ENCODE data around the gene DOCK10. TPM values are rescaled to one million over a fixed set of nuclear protein-coding genes. Genes with fewer than 3 reads are reported as not detected.

Gene DOCK10
- total RNA-seq, 1 experiment from 2014 or later: 65.3 TPM

DNA sequence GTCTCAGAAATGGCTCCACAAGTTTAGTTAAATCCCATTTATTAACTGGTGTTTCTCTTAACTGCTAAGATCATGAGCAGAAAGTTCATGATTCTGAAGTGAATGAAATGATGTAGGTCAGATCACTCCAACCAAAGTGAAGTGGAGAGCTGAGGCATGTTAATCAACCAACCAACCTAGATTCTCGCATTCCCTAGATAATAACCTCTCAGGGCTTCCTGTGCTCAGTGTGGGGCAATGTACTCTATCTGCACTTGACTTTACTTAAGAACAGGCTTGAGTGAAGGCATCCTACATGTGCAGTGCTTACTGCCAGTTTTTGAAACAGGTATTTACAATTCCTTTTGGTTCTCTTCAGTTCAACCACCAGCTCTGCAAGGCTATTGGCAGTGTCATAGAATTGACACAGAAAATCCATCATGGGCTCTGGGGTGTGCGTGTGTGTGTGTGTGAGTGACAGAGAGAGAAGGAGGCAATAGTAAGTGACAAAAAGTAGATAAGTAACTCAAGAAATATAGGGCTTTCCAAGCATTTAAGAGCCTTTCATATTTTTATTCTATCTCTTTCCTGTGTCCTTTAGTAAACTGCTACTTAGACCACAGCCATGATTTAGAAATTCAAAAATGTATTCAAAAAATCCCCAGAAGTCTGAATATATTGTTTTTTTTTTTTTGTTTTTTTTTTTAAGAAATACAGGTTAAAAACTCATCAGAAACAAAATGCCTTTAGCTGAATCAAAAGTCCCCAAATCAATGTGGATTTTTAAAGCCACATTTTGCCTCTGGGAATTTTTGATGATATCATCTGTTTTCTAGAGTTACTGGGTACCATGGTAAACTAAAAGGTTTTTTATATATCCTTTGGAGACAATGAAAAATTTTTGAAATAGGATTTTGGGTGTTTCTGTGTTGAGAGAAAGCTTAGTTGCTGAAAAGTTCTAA is 28.6 kb downstream of the DOCK10 start:
- no peak for DNase-seq (ENCODE audit: low read depth)

DNA sequence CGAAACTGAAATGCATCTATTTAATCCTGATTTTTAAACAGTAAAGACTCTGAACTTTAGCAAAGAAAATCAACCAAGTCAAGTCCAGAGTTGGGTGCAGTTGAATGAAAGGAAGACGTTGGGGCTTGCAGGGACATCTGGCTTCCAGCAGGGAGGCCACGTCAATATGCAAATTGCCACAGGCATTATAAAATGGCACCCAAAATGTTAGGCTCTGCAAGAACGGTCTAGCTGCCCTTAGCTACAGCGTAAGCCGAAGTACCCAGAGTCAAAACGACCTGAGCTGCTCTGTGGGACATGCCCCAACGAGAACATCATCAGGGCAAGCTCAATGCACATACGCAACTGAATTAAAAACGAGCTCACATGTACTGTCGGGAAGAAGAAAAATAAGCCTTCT is 30.7 kb downstream of the DOCK10 start:
- no peak for DNase-seq (ENCODE audit: low read depth)

DNA sequence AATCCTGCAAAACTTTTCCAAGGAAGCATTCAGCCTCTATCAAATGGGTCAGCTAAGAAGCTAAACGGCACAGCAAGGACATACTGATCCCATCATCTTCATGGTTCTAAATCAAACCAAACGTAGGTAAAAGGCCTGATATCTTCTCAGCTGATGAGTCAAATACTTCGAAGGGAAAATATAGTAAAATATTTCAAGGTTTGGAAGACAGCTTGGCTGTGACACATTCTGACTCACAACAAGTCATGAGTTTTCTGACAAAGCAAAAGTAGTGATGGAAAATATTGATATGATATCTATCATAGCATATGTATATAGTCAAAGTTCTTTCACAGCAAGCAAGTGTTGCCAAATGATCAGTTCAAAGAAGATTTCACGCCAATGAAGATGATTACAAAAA is 31.5 kb downstream of the DOCK10 start:
- DNase-seq (ENCODE audit: low read depth): peak; percentile 86

DNA sequence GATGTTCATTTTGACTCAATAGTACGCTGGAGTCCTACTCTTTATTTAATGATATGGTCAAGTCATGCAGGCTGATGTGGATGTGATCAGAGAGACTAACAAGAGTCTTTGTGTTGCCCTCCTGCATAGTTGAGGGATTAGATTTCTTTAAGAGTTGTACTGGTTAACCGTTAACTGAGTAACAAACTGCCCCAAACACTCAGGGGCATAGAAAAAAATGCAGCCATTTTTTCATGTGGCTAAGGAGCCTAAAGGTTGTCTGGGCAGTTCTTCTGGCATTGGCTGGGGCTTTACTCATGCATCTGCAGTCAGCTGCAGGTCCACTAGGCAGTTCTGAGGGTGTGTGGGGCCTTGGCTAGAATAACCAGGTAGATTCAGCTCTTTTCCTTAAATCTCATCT is 32.5 kb downstream of the DOCK10 start:
- no peak for DNase-seq (ENCODE audit: low read depth)

DNA sequence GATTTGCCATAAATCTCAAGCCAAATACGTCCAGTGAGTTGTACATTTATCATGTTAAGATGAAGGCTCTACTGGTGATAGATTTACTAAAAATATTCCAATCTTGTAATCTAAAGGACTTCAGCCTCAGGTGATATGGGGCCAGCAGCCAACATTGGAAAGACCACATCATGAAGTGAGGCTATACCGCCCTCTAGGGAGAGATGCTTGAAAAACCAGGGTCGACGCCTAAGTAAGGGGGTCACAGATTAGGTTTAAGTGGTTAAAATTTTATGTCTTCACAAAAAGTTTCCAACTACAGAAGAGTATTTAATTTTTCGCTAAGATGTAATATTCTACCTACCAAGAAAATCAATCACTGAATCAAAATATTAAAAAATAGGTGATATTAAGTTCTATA is 33.3 kb downstream of the DOCK10 start:
- peak; percentile 32 for DNase-seq (ENCODE audit: low read depth)

DNA sequence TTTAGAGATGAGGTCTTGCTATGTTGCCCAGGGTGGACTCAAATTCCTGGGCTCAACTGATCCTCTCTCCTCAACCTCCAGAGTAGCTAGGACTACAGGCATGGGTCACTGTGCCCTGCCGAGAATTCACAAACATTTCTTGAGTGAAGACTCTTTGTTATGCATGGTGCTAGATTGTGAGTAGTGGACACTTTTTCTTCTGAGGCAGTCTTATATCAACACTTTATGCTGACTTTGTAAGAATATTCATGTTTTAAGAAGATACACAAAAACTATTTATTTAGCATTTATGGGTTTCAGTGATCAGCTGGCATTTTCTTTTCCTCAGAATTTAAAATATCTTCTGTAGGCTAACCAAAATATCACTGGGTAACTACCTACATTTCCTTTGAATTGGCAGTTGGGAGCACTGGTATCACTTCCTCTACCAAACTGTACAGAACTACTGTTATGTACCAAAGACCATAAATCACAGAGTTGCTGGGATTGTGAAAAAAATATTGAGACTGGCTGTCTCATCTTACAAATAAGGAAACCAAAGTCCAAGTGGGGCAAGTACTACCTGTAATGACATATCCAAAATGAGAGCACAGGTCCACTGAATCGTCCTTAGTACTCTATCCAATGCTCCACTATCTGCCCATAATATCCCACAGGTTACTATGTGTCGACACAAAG is 34.0 kb downstream of the DOCK10 start:
- DNase-seq (ENCODE audit: low read depth): no peak

DNA sequence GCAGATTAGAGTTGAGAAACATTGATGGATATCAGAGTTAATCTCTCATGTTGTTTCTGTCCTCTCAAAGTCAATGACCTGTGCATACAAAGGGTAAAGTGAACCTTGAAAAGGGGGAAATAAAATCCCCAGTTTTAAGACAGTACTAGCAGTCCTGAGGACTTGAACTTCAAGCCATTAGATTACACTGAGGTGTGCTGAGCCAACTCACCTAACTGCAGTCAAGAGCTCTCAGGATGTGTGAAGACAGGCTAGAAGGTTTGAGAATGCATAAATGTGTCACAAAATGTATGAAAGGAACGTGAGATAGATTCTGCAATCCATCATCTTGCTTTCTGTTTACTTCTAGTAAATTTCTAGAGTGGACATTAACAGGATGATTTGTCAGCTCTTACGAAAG is 35.5 kb downstream of the DOCK10 start:
- no peak for DNase-seq (ENCODE audit: low read depth)

DNA sequence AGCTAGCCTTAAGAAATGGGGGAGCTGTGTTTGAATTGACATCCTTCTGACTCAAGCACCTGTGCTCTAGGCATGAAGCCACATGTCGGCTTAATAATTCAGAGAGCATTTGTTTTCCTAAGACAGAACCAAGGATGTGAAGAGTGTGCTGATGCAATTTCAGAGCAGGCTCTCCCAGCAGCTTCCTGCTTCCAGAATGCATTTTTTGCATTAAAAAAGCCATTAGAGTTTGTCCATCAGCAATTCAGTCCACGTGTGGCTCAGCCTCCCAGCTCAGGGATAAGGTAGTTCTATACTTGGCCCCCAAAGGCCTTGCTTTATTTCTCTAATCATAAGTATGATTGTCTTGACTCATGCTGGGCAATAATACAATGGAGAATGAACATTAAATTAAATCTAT is 37.7 kb downstream of the DOCK10 start:
- peak; percentile 77 for DNase-seq (ENCODE audit: low read depth)

DNA sequence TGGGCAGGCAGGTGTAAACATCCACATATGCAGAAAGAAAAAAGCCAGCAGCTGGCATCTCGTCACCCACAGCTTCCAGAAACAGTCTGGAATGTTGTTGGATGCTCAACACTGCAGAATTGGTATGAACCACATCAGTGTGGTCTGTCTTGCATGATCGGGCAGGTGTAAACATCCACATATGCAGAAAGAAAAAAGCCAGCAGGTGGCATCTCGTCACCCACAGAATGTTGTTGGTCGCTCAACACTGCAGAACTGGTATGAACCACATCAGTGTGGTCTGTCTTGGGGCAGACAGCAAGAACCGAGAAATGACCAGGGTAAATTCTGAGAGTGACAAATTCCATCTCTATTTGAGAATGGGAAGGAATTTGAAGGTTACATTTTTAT is 39.6 kb downstream of the DOCK10 start:
- peak; percentile 29 for DNase-seq (ENCODE audit: low read depth)

DNA sequence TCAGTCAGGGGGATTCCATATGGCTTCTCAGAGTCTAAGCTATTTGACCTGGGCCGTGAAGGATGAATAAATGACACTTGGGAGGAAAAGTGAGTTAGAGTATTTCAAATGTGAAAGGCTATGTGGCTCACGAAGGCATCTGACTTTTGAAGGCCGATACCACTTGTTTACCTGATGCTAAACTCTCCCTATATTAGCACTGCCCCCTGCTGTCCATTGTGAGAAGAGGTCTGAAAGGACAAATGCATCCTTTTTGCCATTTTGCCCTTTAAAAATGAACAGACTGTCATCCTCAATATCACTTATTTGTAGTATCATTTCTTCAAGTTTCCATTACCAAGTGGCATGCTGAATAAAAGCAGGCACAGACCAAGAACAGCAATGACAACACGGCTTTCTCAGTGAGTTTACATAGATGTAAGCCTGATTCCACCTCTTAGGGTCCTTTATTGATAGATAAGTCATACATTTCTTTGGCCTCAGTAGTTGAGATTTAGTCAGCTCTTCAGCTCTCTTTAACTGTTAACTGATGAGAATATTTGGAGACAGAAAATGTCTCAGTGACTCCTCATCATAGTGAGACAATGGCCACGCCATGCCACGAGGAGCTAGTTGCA is 40.1 kb downstream of the DOCK10 start:
- DNase-seq (ENCODE audit: low read depth): peak; percentile 79

DNA sequence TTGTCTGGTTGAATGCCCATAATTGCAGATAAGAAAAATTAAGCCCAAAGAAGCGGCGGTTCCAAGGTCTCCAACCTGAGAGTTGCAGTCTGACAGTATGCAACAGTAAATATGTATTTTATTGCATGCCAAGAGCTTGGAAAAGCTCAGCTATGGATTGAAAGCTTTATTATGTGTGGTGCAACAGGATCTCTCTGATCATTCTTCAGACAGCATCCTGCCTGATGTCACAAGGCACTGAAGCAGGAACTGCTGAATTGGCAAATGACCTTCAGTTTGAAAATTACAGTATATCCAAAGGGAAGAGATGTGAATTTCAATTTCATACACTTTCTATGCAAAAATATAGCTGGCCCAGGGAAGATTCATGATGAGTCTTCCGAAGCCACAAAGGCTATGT is 42.5 kb downstream of the DOCK10 start:
- DNase-seq (ENCODE audit: low read depth): no peak

DNA sequence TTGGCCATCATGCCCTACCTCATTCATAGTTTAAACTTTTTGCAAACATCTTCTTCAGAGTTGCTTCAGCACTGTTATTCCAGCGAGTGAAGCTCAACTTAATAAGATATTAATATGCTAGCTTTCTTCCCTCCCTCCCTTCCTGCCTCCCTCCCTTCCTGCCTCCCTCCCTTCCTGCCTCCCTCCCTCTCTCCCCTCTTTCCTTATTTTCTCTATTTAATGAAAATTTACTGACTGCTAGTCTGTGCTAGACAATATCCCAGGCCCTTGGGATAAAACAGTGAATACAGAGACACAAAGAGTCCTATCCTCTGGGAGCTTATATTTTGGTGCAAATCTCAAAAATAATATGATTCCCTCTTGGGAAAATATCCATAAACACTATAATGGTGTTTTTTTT is 42.9 kb downstream of the DOCK10 start:
- no peak for DNase-seq (ENCODE audit: low read depth)

DNA sequence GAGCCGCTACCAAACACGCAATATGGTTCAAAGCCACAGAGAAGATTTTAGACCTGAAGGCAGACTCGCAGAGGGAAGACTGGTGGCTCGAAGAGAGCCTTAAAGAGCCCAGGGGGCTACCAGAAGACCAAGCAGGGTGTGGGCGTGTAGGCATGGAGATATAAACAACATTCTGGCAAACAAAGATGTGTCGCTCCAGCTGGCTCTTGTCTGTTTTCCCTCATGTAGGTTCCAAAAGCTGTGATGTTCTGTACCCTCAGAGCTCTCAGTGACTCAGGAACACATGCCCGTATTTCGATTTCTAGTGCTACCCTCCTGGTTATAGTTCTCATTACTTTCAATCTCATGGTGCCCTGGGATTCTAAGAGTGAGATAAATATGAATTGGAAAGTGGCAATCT is 44.5 kb downstream of the DOCK10 start:
- DNase-seq (ENCODE audit: low read depth): peak; percentile 81

DNA sequence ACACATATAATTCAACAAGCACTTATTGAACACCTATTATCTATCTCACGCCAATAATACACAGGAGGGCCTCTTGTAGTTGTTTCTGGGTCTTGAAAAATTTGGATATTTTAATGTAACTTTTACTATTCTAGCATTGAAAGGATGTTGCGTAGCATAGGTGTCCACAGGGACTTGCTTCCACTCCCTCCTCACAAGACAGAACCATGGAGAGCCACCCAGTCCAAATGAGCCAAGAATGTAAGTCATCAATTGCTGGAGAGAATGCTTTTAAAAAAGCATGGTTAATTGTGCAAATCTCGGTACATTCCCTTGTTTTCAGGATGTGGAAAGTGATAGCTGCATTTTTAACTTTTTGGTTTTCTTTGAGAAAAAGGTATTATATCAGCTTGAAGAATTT is 46.8 kb downstream of the DOCK10 start:
- no peak for DNase-seq (ENCODE audit: low read depth)

DNA sequence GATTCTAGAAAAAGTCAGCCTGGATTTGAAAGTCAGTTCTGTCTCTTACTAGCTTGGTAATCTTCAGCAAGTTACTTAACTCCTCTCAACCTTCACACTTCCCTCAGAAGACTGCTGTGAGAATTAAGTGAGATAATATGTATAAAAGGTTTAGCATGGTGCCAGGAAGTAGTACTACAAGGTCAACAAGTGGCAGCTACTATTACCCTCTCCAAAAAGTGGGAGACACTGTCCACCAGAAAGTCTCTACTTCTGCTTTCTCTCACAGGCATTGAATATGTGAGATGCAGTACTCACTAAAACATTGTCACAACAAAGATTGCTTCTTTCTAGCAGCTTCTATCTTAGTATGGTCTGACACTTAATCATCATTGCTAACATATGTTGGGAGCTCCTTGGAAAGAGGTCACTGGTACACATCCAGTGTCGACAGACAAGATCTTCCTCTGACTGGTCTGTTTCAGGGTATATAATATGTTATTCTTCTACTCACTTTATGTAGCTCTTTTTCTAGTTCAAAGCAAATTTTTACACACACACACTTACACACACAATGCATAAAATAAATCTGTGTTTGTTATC is 47.9 kb downstream of the DOCK10 start:
- DNase-seq (ENCODE audit: low read depth): no peak

DNA sequence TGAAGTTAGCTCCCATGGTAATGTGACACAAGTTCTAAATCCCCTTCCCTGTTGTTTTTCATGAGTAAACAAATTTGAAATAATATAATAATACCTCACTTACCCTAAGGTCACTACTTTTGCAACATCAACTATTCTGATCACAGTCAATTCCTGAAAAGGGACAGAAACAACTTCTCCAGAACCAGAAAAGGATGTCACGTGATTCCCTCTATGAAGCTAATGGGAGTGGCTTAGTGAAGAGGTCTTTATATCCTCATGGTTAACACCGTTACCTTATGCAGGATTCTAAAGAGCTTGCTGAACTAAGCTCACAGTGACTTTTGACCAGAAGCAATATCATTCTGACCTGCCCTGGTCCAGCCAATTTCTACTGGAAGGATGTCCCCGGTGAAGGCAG is 51.6 kb downstream of the DOCK10 start:
- no peak for DNase-seq (ENCODE audit: low read depth)

DNA sequence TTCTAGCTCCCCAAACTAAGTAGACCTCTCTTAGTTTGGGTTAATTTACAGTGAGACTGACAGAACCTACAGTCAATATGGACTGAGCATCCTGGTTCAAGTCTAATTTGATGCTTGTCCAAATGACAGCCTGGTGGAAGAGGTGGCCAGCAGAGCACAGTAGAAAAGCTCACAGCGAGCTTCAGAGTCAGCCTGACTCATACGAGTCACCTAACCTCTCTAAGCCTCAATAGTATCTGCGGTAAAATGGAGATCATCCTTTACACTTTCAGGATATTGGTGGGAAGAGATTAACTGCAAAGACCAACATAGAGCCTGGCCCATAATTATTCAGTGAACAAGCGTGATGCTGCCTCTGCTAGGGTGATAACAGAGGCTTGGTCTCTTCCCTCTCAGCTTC is 54.5 kb downstream of the DOCK10 start:
- DNase-seq (ENCODE audit: low read depth): peak; percentile 18

DNA sequence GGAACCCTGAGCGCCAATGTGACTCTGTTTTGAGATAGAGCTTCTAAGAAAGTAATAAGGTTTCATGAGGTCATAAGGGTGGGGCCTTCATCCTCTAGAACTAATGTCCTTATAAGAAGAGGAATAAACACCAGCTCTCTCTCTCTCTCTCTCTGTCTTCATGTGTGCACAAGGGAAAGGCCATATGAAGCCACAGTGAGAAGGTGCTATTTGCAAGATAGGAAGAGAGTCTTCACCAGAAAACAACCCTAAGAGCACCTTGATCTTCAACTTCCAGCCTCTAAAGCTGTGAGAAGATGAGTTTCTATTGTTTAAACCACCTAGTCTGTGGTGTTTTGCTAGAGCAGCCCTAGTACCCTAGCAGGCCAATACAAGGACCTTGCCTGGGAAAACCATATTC is 55.8 kb downstream of the DOCK10 start:
- DNase-seq (ENCODE audit: low read depth): no peak

DNA sequence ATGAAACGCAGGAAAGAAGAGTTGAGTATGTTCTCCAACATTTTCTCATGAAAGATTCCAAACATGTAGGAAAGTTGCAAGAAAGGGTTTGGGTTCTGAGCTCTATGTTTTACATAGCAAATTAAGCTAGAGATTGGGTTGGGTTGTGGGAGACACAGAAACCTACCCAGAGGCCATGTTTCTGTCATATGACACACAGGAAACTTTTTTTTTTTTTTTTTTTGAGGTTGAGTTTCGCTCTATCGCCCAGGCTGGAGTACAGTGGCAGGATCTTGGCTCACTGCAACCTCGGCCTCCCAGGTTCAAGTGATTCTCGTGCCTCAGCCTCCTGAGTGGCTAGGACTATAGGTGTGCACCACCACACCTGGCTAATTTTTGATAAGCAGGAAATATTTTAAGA is 57.6 kb downstream of the DOCK10 start:
- no peak for DNase-seq (ENCODE audit: low read depth)

DNA sequence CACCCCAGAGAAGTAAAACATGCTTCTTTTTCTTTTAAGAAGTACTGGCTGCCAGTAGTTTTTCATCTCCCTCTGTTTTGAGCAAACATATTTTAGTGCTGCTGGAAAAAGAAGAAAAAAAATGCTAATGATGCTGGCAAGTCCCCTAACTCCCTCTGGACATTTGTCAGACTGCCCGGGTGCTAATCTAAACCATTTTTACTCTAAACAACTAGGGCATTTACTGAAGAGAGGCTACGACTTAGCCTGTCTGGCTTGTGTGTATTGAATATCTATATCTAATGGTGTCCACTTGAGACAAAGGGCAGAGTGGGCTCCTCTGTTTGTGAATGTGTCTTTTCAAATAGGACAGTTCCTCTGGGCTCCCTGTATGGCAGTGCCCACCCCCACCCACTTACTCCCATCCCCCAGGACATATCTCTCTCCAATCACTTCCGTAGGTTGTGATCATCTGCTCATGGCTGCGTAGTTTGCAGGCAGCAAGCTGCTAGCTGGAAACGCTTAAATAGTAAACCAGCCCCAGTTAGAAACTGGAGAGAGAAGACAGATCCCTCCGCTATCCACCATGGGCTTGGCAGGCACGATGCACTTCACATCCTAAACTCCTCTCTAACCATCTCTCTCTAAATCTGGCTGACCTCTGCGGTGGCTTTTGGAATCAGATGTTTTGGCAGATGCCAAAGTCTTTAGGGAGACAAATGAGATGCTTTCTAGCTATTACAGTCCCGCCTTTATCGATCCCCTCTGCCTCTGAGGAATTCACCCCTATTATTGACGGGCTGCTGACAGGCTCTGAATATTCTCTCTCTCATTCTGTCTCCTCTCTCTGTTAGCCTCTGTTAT is 58.3 kb downstream of the DOCK10 start:
- peak; percentile 29 for DNase-seq (ENCODE audit: low read depth)
